ENCODE results near the gene ATRNL1.

The ATRNL1 gene

DNA sequence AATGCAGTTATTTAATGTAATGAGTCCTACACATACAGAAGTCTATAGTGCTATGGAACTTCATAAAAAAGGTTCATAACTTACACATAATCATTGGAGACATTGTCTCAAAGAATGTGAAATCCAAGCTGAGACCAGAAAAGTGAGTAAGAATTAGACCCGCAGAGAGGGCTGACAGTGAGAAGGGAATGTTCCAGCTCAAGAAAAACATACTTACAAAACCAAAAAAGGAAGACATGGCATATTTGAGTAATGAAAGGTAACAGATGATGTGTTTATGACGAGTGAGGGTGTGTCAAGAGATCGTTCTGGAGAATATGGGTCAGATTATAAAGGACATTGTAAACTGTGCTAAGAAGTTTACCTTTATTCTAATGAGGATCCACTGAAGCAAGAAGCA, 566.5 kb downstream of the ATRNL1 start:
- DNase-seq (ENCODE audit: low read depth): no peak
- H3K4me3 ChIP-seq (ENCODE audit: low read length): no peak overlapping the region
- no peak for TF ChIP-seq CTCF (IDR thresholded peaks at IDR 0.05; ENCODE audit: insufficient read depth, low read depth, low read length, missing control alignments)

DNA sequence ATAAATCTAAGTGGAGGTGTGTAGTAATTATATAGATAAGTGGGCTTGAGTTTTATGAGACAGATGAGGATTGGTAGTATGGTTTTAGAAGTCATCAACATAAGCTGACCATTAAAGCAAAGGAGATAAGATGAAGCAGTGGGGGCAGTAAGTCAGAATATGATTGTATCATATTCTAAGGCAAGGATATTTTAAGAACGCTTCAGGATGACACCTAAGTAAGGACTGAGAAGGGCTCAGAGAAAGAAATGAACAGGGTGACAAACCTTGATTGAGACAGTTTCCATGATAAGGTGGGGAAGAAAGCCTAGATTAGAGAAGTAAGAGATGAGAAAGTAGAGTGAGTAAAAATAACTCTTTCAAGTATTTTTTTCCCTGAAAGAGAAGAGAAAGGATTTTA, 567.2 kb downstream of the ATRNL1 start:
- DNase-seq (ENCODE audit: low read depth): no peak
- no peak overlapping the region for H3K4me3 ChIP-seq (ENCODE audit: low read length)
- TF ChIP-seq CTCF (IDR thresholded peaks at IDR 0.05; ENCODE audit: insufficient read depth, low read depth, low read length, missing control alignments): no peak

- H3K4me3 ChIP-seq (ENCODE audit: low read length): no peak overlapping the region
- no peak for TF ChIP-seq CTCF (IDR thresholded peaks at IDR 0.05; ENCODE audit: insufficient read depth, low read depth, low read length, missing control alignments)
- DNase-seq (ENCODE audit: low read depth): no peak
These were observed 569.3 kb downstream of the ATRNL1 start for GRCh38 chr10:115662422-115662821.

DNA sequence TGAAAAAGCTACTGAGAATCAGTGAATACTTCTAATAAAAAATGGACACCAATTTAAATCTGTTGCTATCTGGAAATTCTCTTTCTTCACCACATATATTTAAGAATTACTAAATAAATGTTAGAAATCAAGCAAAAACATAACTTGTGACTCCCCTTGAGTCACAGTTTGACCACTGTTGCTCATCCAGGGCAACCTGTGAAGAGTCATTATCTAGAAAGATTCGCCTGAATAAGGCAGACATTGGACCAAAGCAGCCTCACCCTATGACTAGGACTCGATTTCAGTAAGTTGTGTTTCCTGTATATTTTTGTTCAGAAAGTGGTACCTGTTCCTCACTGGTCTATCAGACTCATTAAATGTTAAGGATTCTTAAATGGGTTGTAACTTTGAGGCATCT, 572.4 kb downstream of the ATRNL1 start:
- H3K4me3 ChIP-seq (ENCODE audit: low read length): no peak overlapping the region
- no peak for TF ChIP-seq CTCF (IDR thresholded peaks at IDR 0.05; ENCODE audit: insufficient read depth, low read depth, low read length, missing control alignments)
- DNase-seq (ENCODE audit: low read depth): peak; percentile 1

- TF ChIP-seq CTCF (IDR thresholded peaks at IDR 0.05; ENCODE audit: insufficient read depth, low read depth, low read length, missing control alignments): no peak
- no peak for DNase-seq (ENCODE audit: low read depth)
- H3K4me3 ChIP-seq (ENCODE audit: low read length): no peak overlapping the region
These were observed 581.3 kb downstream of the ATRNL1 start for GRCh38 chr10:115674496-115674895.

DNA sequence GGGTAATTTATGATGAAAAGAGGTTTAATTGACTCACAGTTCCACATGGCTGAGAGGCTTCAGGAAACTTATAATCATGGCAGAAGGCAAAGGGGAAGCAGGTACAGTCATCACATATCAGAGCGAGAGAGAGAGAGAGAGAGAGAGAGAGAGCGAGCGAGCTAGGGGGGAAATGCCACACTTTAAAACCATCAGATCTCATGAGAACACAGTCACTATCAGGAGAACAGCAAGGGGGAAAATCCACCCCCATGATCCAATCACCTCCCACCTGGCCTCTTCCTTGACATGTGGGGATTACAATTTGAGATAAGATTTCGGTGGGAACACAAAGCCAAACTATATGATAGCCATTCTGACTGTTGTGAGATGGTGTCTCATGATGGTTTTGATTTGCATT, 603.6 kb downstream of the ATRNL1 start:
- TF ChIP-seq CTCF (IDR thresholded peaks at IDR 0.05; ENCODE audit: insufficient read depth, low read depth, low read length, missing control alignments): no peak
- DNase-seq (ENCODE audit: low read depth): no peak
- no peak overlapping the region for H3K4me3 ChIP-seq (ENCODE audit: low read length)

- no peak for DNase-seq (ENCODE audit: low read depth)
- no peak overlapping the region for H3K4me3 ChIP-seq (ENCODE audit: low read length)
- no peak for TF ChIP-seq CTCF (IDR thresholded peaks at IDR 0.05; ENCODE audit: insufficient read depth, low read depth, low read length, missing control alignments)
These were observed 612.9 kb downstream of the ATRNL1 start for GRCh38 chr10:115706026-115706425.

All from epithelial cell of esophagus (primary cell).